NCI-H524 (cell line): ENCODE results near the gene IGSF10.

Experiments used
- DNase-seq, 2 experiments: peaks; one replicate each; lab custom pipeline; 2025; lab: John Stamatoyannopoulos, UW

IGSF10 gene

GRCh38 chr3:151423091-151423490 lies 37.8 kb downstream of the IGSF10 start:
- DNase-seq, result no peak

DNA sequence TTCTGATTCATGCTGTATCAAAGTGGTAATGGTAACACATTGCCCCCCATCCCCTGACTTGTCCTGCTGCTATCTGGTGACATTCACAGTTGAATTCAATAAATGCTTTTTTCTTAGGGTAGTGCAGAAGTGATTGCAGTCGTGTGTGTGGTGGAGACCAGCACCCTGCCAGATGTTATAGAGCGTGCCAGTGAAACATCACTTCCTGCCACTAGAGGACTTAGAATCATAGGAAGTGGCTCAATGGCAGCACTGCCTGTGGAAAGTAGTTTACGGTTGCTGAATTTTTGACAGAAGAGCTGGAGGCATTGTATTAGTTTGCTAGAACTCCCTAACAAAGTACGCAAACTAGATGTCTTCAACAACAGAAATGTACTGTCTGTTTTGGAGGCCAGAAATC lies 38.9 kb downstream of the IGSF10 start:
- DNase-seq, result no peak

DNA sequence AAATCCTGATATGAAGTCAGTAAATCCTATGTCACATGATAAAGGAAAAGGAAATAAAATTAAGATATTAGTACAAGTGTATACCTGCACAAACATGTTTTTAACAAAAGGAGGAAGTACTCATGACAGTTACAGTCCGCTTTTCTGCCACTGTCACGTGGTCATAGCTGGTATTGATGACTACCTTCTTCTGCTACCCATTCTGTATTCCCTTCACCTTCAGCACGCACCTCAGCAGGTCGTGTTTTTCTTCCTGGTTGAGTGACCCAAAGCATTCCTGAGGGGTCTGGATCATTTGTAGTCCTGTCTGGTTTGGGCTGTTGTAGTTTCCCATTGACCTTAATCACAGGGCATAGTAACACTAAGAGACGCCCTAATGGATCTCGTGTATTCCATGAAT lies 41.1 kb downstream of the IGSF10 start:
- no peak for DNase-seq

GRCh38 chr3:151415289-151415688 lies 45.6 kb downstream of the IGSF10 start:
- peak; percentile 2 to 13 for DNase-seq

GRCh38 chr3:151412989-151413388 lies 47.9 kb downstream of the IGSF10 start:
- DNase-seq, result no peak
